Keratinocyte (primary cell): ENCODE measurements around the gene GSN.

ENCODE experiments used
- CTCF ChIP-seq, 3 experiments: IDR thresholded peaks in 1 of 3; conservative IDR thresholded peaks in 1 of 3; optimal IDR thresholded peaks in 1 of 3; 2 replicates in 2 of 3; 3 replicates in 1 of 3; pipeline versions ENCODE3 to v1.5.1; 2011; ENCODE audit warnings: low read length in 3 of 3, mild to moderate bottlenecking in 3 of 3, moderate library complexity in 2 of 3, control low read depth in 1 of 3, inconsistent platforms in 1 of 3; ENCODE audit not compliant: insufficient read depth in 2 of 3; ENCODE audit errors: extremely low read depth in 1 of 3
- EZH2 ChIP-seq: IDR thresholded peaks from one replicate; pipeline ENCODE4 v1.6.1; 2012; ENCODE audit warnings: inconsistent platforms, mild to moderate bottlenecking, low read length, moderate library complexity

GRCh38 chr9:121230256-121230655 is 37.7 kb upstream of the GSN start:
- no peak for TF ChIP-seq CTCF (optimal IDR thresholded peaks at IDR 0.05 in 1 of 3, IDR thresholded peaks at IDR 0.05 in 1 of 3, conservative IDR thresholded peaks at IDR 0.05 in 1 of 3; ENCODE audit: extremely low read depth in 1 of 3, insufficient read depth in 2 of 3, low read length in 3 of 3)
- TF ChIP-seq EZH2 = no peak
